Midbrain (tissue), 1 donor: ENCODE results near the gene SMIM13.
"Not testable (repeated sequence)": the region's sequence is repeated elsewhere in the genome, so short reads cannot be mapped to it uniquely, and the experiment has no call there.

ENCODE experiments used
- DNase-seq: peaks from one replicate; lab custom pipeline; 2025; lab: John Stamatoyannopoulos, UW

Gene SMIM13

DNA sequence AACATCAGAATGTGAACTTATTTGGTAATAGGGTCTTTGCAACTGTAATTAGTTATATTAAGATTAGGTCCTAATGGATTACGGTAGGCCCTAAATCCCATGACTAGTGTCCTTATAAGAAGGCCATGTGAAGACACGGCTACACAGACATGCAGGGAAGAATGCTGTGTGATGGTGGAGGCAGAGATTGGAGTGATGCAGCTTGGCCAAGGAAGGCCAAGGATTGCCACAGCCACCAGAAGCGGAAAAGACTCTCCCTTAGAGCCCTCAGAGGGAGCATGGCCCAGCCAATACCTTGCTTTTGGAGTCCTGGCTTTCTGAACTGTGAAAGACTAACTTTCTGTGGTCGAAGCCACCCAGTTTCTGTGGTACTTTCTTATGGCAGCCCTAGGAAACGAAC, 9.7 kb upstream of the SMIM13 start:
- no peak for DNase-seq

DNA sequence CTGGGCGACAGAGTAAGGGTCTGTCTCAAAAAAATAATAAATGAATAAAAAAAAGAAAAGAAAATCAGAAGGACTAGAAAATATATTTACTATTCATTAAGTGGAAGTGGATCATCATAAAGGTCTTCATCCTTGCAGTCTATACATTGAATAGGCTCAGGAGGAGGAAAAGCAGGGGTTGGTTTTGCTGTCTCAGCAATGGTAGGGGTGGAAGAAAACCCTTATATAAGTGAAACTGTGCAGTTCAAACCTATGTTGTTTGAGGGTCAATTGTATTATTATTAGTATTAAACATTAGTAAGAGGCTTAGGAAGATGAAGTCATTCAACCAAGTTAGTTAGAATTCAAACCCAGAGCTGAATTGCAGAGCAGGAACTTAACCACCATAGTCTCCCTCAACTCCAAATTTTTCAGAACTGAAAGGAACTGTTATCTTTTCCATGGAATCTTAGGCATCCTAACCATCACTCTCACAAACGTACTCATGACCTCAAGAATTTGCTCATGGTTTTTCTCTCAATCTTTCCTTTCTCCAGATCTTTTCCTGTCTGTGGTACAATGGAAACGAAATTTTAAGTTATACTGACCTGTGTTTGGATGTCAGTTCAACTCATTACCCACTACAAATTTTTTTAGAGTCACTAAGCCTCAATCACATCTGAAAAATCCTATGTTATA, 7.7 kb upstream of the SMIM13 start:
- no peak for DNase-seq

DNA sequence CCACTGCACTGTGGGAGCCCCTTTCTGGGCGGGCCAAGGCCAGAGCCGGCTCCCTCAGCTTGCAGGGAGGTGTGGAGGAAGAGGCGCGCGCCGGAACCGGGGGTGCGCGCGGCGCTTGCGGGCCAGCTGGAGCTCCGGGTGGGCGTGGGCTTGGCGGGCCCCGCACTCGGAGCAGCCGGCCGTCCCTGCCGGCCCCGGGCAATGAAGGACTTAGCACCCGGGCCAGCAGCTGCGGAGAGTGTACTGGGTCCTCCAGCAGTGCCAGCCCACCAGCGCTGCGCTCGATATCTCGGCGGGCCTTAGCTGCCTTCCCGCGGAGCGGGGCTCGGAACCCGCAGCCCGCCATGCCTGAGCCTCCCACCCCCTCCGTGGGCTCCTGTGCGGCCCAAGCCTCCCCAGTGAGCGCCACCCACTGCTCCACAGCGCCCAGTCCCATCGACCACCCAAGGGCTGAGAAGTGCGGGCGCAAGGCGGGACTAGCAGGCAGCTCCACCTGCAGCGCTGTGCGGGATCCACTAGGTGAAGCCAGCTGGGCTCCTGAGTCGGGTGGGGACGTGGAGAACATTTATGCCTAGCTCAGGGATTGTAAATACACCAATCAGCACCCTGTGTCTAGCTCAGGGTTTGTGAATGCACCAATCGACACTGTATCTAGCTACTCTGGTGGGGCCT, 6.4 kb upstream of the SMIM13 start:
- DNase-seq = not testable (repeated sequence)

DNA sequence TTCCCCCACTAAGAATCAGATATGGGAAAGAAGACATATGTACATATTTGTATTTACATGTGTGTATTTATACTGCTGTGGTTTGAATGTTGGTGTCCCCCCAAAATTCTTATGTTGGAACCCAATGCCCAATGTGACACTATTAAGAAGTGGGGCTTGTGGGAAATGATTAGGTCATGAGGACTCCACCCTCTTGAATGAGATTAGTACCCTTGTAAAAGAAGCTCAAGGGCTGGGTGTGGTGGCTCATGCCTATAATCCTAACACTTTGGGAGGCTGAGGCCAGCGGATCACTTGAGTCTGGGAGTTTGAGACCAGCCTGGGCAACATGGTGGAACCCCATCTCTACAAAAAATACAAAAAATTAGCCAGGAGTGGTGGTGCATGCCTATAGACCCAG, 3.9 kb upstream of the SMIM13 start:
- no peak for DNase-seq

DNA sequence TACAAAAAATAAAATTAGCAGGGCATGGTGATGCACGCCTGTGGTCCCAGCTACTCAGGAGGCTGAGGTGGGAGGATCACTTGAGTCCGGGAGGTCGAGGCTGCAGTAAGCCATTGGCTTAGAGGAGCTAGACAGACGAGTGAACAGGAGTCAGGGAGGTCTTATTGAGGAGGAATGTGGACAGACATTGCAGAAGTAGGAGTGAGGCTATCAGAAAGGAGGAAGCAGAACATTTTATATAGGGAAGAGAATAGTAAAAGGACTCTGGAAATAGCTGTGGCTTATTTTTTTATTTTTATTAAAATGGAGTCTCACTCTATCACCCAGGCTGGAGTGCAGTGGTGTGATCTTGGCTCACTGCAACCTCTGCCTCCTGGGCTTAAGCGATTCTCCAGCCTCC, 2.5 kb upstream of the SMIM13 start:
- not testable (repeated sequence) for DNase-seq

DNA sequence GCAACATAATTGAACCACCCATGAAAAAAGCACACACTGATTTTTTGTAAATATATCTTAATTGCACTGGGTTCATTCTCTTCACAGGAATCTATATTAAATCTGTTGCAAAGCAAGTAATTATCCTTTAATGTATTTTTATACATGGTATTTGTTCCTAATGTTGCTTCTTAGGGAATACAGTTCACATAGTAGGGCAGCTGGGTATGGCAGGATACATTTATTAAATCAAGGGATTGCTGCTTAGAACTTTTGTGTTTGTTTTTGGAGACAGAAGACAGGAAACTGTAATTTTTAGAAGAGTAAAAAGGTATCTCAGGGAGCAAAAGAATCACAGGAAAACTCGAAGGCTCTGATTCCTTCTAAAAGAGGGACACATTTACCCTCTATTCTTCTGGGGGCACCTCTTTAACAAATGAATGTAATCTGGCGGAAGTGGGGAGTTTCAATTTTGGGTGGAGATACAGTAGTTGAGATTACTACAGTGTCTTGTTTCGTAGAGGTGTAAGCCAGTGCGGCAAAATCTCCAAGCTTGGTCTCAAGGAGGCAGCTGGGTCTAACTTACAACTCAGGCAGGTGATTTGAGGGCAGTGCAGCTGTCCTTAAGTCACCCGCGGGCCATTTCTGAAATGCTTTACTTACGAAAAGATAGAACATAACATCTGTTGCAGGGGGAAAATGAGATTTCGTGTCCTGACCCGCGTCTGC, 812 bp upstream of the SMIM13 start:
- DNase-seq = no peak

DNA sequence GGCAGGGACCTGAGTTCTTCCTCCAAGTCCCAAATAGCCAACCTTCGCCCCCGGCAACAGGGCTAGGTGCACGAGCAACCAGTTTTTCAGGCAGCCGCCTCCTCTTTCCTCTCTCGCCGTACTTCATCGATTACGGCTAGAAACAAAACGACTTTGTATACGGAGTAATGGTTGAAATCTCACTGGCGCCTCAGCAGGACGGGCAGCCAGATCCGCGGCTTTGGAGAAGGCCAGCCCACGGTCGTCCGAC, 333 bp upstream of the SMIM13 start:
- no peak for DNase-seq

DNA sequence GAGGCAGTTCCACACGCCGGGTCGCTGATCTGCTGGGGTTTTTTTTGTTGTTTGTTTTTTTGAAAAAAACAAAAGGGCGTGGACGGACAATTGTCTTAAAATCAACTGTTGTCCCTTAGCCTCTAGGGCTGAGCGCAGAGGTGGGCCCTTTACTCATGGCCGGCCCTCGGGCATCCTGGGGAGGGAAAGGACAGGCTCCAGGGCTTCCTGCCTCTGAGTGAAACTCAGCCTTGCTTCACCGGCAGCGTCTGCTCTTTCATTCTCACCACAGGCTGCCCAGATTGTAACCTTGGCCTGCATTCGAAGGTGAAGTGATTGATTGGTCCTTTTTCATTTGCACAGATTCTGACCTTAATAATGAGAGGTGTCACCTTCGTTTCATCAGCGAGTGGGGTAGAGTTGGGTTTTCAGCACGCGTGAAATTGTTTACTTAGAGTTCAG, 797 bp downstream of the SMIM13 start:
- peak; percentile 23 for DNase-seq

DNA sequence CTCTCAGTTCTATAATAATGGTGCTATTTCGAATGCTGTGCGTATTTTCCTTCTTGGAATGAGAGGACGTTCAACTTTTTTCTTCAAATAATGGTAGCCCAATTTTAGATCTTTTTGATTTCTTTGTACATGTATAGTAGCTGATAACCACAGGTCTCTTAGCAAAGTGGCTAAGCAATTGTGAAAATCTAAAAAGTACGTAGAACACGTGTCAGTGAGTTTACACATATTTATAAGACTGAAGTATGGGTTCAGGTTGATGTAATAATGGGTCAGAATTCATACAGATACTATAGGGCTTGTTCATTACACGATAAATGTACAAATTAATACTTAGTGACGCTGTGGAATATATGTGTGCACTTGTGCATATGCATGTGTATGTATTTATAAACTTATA, 1.3 kb downstream of the SMIM13 start:
- no peak for DNase-seq

DNA sequence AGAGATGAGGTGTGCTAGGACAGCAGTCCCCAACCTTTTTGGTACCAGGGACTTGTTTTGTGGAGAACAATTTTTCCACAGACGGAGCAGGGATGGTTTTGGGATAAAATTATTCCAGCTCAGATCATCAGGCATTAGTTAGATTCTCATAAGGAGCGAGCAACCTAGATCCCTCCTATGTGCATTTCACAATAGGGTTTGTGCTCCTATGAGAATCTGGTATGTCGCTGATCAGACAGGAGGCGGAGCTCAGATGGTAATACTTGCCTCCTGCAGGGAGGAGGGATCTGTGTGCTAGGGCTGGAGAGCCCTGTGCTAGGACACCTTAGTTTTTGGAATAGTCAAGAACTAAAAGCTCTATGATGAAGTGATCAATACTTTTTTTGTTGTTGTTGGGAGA, 2.5 kb downstream of the SMIM13 start:
- no peak for DNase-seq

DNA sequence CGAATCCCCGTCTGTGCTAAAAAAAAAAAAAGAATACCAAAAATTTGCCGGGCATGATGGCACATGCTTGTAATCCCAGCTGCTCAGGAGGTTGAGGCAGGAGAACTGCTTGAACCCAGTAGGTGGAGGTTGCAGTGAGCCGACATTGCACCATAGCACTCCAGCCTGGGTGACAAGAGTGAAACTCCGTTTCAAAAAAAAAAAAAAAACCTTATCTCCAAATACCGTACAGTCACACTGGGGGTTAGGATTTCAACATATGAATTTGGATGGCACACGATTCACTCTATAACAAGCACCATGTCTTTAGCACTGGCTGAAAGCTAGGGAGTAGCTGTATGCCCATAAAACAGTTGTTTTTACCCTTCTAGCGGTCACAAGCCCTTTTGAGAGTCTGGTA, 3.8 kb downstream of the SMIM13 start:
- no peak for DNase-seq

DNA sequence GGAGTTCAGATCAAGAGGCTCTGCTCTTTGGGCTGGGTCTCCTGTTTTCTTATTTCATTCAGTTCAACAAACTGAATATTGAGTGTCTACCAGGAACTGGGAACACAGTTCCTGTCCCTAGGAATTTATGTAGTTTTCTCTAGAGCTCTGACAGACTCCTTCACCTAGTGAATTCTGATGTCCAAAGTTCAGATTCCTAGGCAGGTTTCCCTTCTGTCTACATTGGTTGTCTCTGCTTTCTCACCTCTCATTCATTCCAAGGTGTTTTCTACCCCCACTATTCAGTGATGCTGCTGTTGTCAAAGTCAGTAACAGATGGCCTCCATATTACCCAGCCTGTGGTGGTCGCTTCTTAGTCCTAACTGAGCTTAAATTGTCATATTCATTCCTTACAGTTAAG, 4.4 kb downstream of the SMIM13 start:
- no peak for DNase-seq

DNA sequence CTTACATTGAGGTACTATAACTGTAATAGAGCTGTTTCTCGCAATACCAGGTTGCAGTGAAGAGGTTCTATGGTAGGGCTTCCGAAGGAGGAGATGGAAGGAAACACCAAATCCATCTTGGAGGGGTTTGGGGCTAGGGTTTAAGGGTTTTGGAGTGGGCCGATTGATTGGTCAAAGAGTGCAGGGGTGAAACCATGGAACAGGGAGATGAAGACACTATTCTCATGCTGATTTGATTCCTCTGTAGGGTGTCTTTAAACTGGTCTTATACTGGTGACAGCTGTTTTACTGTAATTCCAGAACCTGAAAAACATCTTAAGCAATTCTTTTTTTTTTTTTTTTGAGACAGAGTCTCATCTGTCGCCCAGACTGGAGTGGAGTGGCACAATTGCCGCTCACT, 7.8 kb downstream of the SMIM13 start:
- DNase-seq = no peak

DNA sequence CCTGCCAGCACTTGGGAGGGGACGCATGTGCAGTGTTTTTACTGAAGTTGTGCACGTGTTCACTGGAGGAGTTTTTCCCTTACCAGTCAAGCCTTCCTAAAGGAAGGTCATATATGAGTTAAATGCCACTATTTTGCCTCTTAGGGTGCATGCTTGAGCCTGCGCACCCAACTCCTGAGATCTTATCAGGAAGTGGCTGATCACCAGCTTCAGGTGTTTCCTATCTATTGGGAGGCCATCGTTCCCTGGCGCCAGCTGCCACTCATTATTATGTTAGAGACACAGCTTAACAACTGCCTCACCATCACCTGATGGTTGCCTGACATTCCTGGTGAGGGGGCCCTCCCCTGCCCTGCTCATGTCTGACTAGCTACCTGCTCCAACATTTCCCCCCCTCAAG, 9.4 kb downstream of the SMIM13 start:
- DNase-seq = no peak

DNA sequence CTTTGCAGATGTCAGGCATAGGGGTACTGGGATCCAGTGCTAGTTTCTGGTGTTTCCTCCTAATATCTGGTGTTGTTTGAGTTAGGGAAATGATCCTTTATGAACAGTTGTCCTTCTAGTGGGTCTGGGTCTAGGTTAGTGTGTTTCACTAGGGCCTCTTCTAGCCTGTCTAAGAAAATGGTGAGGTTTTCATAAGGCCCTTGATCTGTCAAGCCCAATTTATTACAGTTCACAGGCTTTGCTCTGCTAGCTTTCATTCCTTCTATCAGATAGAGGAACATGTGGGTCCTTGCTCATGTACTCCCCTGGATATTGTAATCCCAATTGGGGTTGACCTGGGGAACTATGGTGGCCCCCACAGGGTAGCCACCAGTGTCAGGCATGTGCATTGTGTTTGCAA, 15.1 kb downstream of the SMIM13 start:
- DNase-seq = no peak

DNA sequence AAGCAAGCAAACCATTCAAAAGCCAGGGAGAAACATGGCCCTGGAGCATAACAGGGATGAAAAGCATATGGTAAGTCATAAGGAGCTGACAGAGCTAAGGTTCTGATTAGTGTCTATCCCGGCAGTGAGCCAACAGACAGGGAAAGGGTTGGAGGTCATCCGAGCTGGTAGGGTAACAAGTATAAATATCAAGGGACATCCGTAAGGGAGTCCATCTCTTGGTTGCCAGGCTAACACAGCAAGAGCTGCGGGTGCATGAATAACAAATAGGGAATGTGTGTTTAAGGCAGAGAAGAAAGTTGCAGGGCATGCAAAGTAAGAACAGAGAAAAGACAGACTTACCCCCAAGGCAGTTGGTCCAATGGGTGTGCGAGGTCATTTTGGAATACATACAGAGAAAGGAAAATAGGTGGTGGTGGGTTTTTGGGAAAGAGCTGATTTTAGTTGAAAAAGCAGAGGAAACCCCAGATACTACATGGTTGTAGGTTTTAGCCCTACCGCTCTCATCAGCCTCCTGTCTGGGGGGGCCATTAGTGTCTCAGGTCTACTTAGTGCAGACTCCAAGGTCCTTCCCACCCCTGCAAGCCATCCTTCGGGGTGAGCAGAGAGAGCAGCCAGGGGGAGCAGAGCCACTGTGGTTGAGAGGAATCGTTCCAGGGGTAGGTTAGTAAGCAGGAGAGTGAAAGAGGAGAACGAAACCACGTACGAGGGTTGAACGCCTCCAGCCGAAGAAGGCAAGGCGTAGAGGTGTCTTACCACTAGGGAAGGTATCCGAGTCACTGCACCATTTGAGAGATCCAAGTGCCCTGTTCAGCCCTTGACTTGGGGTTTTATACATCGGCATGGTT, 17.5 kb downstream of the SMIM13 start, which contains the start of gene ERVFRD-1:
ERVFRD-1 (minus strand) TSS at position 805 of the 848 bp plus-strand sequence. CDS start 6,415 bp downstream, outside the sequence.
- no peak for DNase-seq

DNA sequence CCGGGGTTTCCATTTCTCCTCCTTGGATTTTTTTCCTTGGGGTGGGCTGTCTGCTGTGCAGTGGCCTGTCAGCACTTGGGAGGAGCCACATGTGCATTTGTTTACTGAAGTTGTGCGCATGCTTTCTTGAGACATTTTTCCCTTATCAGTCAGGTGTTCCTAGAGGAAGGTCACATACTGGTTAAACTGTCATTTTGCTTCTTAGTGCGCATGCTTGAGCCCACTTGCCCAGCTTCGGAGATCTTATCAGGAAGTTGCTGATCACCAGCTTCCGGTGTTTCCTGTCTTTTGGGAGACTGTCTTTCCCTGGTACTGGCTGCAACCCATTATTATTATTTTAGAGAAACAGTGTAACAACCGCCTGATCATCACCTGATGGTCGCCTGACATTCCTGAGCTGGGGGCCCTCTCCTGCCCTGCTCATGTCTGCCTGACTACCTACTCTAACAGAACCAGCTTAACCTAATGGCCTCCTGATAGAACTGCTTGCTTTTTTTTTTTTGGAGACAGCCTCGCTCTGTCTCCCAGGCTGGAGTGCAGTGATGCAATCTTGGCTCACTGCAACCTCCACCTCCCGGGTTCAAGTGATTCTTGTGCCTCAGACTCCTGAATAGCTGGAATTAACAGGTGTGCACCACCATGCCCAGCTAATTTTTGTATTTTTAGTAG, 18.3 kb downstream of the SMIM13 start:
- DNase-seq = no peak

DNA sequence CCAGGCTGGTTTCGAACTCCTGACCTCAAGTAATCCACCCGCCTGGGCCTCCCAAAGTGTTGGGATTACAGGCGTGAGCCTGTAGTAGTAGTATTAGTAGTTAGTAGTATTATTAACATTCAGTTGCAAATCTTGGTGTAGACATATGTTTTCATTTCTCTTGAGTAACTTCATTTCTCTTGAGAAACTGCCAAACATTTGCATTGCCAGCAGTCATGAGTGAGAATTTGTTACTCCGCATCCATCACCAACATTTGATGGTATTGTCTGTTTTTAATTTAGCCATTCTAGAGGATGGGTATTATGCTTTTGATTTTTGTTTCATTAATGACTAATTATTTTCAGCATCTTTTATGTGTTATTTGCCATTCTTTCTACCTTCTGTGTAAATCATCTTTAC, 19.4 kb downstream of the SMIM13 start:
- DNase-seq = no peak

DNA sequence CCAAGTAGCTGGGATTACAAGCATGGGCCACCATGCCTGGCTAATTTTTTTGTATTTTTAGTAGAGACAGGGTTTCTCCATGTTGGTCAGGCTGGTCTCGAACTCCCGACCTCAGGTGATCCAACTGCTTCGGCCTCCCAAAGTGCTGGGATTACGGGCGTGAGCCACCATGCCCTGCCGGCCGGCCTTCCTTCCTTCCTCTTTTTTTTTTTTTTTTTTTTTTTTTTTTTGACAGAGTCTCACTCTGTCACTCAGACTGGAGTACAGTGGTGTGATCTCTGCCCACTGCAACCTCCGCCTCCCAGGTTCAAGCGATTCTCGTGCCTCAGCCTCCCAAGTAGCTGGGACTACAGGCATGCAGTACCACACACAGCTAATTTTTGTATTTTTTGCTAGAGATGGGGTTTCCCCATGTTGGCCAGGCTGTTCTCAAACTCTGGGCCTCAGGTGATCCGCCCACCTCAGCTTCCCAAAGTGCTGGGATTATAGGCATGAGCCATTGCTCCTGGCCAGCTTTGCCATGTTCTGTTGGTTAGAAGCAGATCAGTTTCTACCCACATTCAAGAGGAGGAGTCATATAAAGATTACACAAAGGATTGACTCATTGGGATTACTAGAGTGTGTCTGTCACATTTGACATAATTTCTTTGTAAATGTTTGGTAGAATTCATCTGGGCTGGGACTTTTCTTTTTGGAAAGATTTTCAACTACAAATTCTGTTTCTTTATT, 22.3 kb downstream of the SMIM13 start:
- not testable (repeated sequence) for DNase-seq

DNA sequence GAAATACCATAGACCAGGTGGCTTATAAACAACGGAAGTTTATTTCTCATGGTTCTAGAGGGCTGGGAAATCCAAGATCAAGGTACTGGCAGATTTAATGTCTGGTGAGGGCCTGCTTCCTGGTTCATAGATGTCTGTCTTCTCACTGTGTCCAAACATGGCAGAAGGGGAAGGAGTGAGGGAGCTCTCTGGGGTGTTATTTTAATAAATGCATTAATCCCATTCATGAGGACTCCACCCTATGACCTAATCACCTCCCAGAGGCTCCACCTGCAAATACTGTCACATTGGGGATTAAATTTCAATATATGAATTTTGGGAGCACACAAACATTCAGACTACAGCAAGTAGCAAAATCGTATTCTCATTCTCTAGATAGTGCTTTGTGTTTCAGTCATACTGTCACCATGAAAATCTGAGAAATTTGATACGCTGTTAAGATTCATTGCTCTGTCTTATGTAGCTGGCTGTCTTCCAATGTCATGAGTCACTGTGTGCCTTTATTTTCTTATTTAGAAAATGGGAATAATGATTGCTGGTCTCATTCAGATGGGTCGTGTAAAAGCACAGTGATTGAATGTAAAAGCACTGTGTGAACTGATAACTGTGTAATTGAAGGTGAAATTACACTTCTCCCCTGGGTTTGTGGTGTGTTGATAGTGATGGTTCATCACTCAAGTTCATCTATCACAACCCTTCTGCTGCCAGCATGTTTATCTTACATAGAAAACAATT, 26.8 kb downstream of the SMIM13 start:
- no peak for DNase-seq

DNA sequence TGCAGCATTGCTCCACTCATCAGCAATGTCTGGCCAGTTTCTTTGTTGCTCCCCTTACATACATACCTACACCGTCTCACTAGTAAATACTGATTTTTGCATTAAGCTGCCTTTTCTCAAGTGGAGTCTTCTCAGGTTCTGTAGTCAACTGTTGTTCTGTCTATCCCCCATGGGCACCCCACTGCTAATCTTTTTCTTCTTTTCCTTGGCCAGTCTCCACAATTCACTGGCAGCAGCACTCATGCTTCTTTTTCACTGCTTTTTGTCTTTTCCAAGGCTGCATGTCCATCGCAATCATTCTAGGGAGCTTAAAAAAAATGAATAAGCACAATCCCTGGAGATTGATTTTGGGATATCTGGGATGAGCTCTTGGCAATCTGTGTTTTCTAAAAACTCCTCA, 28.2 kb downstream of the SMIM13 start:
- no peak for DNase-seq
